A673 (cell line): Measurements from ENCODE around the gene GET3. TPM values are rescaled to one million over a fixed set of nuclear protein-coding genes. Genes with fewer than 3 reads are reported as not detected.
A peak's percentile ranks its signal among the peaks of the same experiment; 100 is the strongest.

Experiments used
- BruUV-seq: library from RNA; stranded (reverse); fragments of 400-500 nt; replicated peaks from 2 replicates; lab custom pipeline; 2021; lab: Mats Ljungman, UMichigan
- CTCF ChIA-PET: fragments of 300-600 bp; sonication (Branson Sonifier 250); formaldehyde crosslinking; loops from one replicate; lab custom pipeline; 2022; ENCODE audit warnings: antibody characterized with exemption; lab: Charles Lee
- POLR2A ChIA-PET: fragments of 300-600 bp; sonication (Branson Sonifier 250); formaldehyde crosslinking; loops from one replicate; lab custom pipeline; 2022; ENCODE audit warnings: antibody characterized with exemption; ENCODE audit not compliant: low non-redundant PET; lab: Charles Lee
- DNase-seq: peaks from one replicate; pipeline ENCODE4 v3.0.0-alpha.2; 2015; ENCODE audit warnings: low spot score
- H3K27ac ChIP-seq: fragments of 200-600 bp; sonication (generic); 2 replicates; pipeline ENCODE4 v1.5.1; 2016; ENCODE audit warnings: mixed run types, low read depth, mild to moderate bottlenecking, mixed read lengths, antibody characterized with exemption, low read length; ENCODE audit not compliant: poor library complexity, severe bottlenecking
- H3K27me3 ChIP-seq: fragments of 200-600 bp; sonication (generic); replicated peaks from 2 replicates; pipeline ENCODE4 v1.6.1; 2017; ENCODE audit warnings: mixed run types, low read depth, mild to moderate bottlenecking, mixed read lengths, antibody characterized with exemption, low read length; ENCODE audit not compliant: insufficient read depth, poor library complexity
- H3K36me3 ChIP-seq: fragments of 200-600 bp; sonication (generic); 2 replicates; pipeline ENCODE4 v1.6.1; 2016; ENCODE audit warnings: mixed run types, mild to moderate bottlenecking, mixed read lengths, antibody characterized with exemption, low read length; ENCODE audit not compliant: insufficient read depth, poor library complexity, severe bottlenecking
- H3K4me1 ChIP-seq: fragments of 200-600 bp; sonication (generic); 2 replicates; pipeline ENCODE4 v1.6.1; 2017; ENCODE audit warnings: mixed run types, mild to moderate bottlenecking, mixed read lengths, antibody characterized with exemption, low read length; ENCODE audit not compliant: insufficient read depth, poor library complexity, severe bottlenecking
- H3K4me3 ChIP-seq: fragments of 200-600 bp; sonication (generic); 2 replicates; pipeline ENCODE4 v1.5.1; 2016; ENCODE audit warnings: low read depth, mixed run types, mild to moderate bottlenecking, mixed read lengths, low read length; ENCODE audit not compliant: poor library complexity, severe bottlenecking
- H3K9me3 ChIP-seq: fragments of 200-600 bp; sonication (generic); 2 replicates; pipeline ENCODE4 v1.6.1; 2016; ENCODE audit warnings: mixed run types, low read depth, mild to moderate bottlenecking, mixed read lengths, antibody characterized with exemption, low read length; ENCODE audit not compliant: poor library complexity, severe bottlenecking
- CTCF ChIP-seq: fragments of 300-800, 200-600 bp; sonication (generic); conservative IDR thresholded peaks from 2 replicates; pipeline ENCODE4 v1.5.1; 2017; ENCODE audit warnings: low read depth, mild to moderate bottlenecking, antibody characterized with exemption, low read length, moderate library complexity, mixed read lengths
- EZH2 ChIP-seq: fragments of 200-600 bp; sonication (generic); IDR thresholded peaks from 2 replicates; pipeline ENCODE4 v1.6.1; 2017; ENCODE audit warnings: borderline replicate concordance, low read depth, mild to moderate bottlenecking, mixed read lengths, antibody characterized with exemption, low read length; ENCODE audit not compliant: poor library complexity, severe bottlenecking
- intact Hi-C: fragments of 100-400 bp; cut with micrococcal nuclease; formaldehyde crosslinking; loops from one replicate; pipeline ENCODE4 v1.10.0; 2022; ENCODE audit not compliant: unreplicated experiment
- total RNA-seq: library from RNA; stranded (reverse); gene quantifications from 2 replicates; pipeline ENCODE4 v1.2.3, GENCODE V29; 2021

Gene GET3
- total RNA-seq, 1 experiment from 2014 or later = 91.7 TPM

DNA sequence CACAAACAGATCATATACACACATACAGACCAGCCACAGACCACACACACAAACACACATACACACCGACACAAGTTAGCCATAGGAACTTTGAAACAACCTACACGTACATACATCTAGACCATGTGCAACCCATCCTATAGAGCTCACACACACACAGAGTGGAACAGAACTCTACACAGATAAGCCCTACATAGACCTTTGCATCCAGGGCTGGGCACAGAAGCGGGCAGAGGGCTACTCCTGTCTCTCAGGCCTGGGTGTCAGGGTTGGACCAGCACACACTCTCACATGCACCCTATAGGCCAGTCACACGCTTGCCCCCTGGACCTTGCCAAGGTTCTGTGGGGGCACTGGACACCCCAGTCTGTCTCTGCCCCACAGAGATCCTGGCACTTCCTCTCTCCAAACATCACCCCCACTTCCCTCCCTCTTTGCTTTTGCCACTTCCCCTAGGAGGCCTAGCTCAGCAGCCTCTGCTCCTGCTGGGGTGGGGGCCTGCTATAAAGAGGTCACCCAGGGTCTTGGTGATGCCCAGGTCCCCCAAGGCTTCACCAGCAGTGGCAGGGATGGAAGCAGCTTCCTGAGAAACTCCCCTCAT, 48.2 kb downstream of the GET3 start:
- intact Hi-C loops = no loop called here
- no peak for DNase-seq
- no TSS peak for BruUV-seq
- Histone ChIP-seq H3K4me3 (no peak overlapping the region), H3K27me3 (no peaks in the 10 kb centered on the region), H3K36me3 (no peaks in the 10 kb centered on the region), H3K4me1 (peaks cover 52% of the 10 kb centered on the region), H3K27ac (peak overlapping the region; percentile 96), H3K9me3 (no peaks in the 10 kb centered on the region)
- TF ChIP-seq EZH2 (no peak), CTCF (no peak)
- CTCF ChIA-PET = no interaction called here
- POLR2A ChIA-PET = no interaction called here

- no peak for TF ChIP-seq CTCF
- TF ChIP-seq EZH2 = no peak
- H3K9me3 ChIP-seq = no peaks in the 10 kb centered on the region
- intact Hi-C loops = no loop called here
- peaks cover 58% of the 10 kb centered on the region for H3K4me1 ChIP-seq
- CTCF ChIA-PET = no interaction called here
- no peaks in the 10 kb centered on the region for H3K36me3 ChIP-seq
- H3K27ac ChIP-seq = peak overlapping the region; percentile 96
- no TSS peak for BruUV-seq
- POLR2A ChIA-PET = interaction anchor here (0.5 kb wide), 1 partner anchor 1010 kb away, joined by 3 read pairs; no protein-coding TSS in a partner anchor
- no peaks in the 10 kb centered on the region for H3K27me3 ChIP-seq
- no peak overlapping the region for H3K4me3 ChIP-seq
- DNase-seq = no peak
Measured at GRCh38 chr19:12786141-12786870, 49.0 kb downstream of the GET3 start.

GRCh38 chr19:12786952-12787351, 49.7 kb downstream of the GET3 start:
- ChIA-PET CTCF (no interaction called here), POLR2A (interaction anchor here (0.5 kb wide), 1 partner anchor 1011 kb away, joined by 3 read pairs; no protein-coding TSS in a partner anchor)
- TF ChIP-seq CTCF (no peak), EZH2 (no peak)
- Histone ChIP-seq H3K27ac (peak overlapping the region; percentile 96), H3K4me1 (peaks cover 56% of the 10 kb centered on the region), H3K9me3 (no peaks in the 10 kb centered on the region), H3K27me3 (no peaks in the 10 kb centered on the region), H3K4me3 (no peak overlapping the region), H3K36me3 (no peaks in the 10 kb centered on the region)
- intact Hi-C loops = no loop called here
- BruUV-seq = no TSS peak
- DNase-seq = no peak
